ENCODE results near the gene MBOAT1.

DNA sequence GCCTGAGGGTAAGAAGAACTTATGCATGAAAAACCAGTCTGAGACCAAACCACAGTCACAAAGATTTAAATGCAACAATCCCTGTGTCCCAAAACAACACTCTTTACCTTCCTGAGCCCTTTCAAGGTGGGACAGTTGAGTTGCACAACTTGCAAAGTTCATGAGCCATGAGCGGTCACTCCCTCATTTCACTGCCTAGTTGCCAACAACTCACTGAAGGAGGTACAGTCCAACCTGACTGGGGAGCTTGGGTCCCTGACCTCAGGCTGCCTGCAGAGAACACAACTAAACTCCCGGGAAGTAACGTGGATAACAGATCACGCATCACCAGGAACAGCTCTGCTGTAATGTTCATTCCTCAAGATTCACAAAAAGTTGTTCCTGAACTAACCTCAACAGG, 69.4 kb downstream of the MBOAT1 start:
- TF ChIP-seq, protein P1, sequence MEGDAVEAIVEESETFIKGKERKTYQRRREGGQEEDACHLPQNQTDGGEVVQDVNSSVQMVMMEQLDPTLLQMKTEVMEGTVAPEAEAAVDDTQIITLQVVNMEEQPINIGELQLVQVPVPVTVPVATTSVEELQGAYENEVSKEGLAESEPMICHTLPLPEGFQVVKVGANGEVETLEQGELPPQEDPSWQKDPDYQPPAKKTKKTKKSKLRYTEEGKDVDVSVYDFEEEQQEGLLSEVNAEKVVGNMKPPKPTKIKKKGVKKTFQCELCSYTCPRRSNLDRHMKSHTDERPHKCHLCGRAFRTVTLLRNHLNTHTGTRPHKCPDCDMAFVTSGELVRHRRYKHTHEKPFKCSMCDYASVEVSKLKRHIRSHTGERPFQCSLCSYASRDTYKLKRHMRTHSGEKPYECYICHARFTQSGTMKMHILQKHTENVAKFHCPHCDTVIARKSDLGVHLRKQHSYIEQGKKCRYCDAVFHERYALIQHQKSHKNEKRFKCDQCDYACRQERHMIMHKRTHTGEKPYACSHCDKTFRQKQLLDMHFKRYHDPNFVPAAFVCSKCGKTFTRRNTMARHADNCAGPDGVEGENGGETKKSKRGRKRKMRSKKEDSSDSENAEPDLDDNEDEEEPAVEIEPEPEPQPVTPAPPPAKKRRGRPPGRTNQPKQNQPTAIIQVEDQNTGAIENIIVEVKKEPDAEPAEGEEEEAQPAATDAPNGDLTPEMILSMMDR (IDR thresholded peaks at IDR 0.05): no peak
- TF ChIP-seq POLR2A (IDR thresholded peaks at IDR 0.05): no peak

All from uterus (tissue), 2 donors.